Measurements from ENCODE around the gene LRP2BP. TPM values are rescaled to one million over a fixed set of nuclear protein-coding genes. Genes with fewer than 3 reads are reported as not detected.
A peak's percentile ranks its signal among the peaks of the same experiment; 100 is the strongest.

LRP2BP gene
- total and polyA plus RNA-seq, 2 of the 13 experiments (the other 11 are each of a cell fraction or from before 2014, with no cell fraction given): 0.22 to 0.29 TPM

DNA sequence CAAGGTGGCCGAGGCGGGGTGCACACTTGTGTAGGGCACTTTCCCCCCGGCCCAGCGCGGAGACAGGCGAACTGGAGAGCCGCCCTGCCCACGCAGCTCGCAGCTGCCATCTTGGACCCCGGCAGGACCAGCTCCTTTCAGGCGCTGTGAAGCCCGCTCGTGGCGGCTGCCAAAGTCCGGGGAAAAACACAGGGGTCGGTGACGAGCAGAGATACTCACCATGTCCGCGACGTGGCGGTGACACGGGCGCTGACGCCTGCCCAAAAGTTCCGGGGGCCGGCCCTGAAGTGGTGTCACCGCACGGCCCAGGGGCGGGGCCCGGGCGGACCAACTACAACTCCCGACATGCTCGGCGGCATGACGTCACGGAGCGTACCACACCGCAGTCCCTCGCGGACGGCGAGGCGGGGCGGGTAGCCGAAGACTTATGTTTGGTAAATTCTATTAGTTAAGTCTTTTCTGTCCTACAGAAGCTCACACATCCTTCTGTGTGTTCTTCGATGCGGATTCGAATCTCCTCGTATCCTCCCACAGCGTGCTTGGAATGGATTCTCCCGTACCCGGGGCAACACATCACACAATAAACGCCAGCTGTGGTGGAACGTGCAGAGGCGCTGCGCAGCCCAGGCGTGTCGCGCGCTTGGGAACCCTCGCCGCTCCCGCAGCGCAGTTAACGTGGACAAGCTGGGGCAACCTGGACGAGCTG lies 30.1 kb upstream of the LRP2BP start, which contains the start of gene UFSP2 (continued):
- TF ChIP-seq, protein P1, sequence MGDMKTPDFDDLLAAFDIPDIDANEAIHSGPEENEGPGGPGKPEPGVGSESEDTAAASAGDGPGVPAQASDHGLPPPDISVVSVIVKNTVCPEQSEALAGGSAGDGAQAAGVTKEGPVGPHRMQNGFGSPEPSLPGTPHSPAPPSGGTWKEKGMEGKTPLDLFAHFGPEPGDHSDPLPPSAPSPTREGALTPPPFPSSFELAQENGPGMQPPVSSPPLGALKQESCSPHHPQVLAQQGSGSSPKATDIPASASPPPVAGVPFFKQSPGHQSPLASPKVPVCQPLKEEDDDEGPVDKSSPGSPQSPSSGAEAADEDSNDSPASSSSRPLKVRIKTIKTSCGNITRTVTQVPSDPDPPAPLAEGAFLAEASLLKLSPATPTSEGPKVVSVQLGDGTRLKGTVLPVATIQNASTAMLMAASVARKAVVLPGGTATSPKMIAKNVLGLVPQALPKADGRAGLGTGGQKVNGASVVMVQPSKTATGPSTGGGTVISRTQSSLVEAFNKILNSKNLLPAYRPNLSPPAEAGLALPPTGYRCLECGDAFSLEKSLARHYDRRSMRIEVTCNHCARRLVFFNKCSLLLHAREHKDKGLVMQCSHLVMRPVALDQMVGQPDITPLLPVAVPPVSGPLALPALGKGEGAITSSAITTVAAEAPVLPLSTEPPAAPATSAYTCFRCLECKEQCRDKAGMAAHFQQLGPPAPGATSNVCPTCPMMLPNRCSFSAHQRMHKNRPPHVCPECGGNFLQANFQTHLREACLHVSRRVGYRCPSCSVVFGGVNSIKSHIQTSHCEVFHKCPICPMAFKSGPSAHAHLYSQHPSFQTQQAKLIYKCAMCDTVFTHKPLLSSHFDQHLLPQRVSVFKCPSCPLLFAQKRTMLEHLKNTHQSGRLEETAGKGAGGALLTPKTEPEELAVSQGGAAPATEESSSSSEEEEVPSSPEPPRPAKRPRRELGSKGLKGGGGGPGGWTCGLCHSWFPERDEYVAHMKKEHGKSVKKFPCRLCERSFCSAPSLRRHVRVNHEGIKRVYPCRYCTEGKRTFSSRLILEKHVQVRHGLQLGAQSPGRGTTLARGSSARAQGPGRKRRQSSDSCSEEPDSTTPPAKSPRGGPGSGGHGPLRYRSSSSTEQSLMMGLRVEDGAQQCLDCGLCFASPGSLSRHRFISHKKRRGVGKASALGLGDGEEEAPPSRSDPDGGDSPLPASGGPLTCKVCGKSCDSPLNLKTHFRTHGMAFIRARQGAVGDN (CRISPR knock-in tag; IDR thresholded peaks at IDR 0.05): peak; percentile 85
- TF ChIP-seq, protein P2, sequence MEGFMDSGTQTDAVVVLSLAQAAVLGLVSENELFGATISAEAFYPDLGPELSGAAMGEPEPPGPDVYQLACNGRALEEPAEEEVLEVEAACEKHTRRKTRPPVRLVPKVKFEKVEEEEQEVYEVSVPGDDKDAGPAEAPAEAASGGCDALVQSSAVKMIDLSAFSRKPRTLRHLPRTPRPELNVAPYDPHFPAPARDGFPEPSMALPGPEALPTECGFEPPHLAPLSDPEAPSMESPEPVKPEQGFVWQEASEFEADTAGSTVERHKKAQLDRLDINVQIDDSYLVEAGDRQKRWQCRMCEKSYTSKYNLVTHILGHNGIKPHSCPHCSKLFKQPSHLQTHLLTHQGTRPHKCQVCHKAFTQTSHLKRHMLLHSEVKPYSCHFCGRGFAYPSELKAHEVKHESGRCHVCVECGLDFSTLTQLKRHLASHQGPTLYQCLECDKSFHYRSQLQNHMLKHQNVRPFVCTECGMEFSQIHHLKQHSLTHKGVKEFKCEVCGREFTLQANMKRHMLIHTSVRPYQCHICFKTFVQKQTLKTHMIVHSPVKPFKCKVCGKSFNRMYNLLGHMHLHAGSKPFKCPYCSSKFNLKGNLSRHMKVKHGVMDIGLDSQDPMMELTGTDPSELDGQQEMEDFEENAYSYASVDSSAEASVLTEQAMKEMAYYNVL (CRISPR knock-in tag; IDR thresholded peaks at IDR 0.05; ENCODE audit: borderline replicate concordance): peak; percentile 68; the same call in 1 of the 2 replicates
- TF ChIP-seq ZNF558 (CRISPR knock-in tag; IDR thresholded peaks at IDR 0.05; ENCODE audit: borderline replicate concordance): peak; percentile 62; the same call in 1 of the 2 replicates
- TF ChIP-seq, protein P3, sequence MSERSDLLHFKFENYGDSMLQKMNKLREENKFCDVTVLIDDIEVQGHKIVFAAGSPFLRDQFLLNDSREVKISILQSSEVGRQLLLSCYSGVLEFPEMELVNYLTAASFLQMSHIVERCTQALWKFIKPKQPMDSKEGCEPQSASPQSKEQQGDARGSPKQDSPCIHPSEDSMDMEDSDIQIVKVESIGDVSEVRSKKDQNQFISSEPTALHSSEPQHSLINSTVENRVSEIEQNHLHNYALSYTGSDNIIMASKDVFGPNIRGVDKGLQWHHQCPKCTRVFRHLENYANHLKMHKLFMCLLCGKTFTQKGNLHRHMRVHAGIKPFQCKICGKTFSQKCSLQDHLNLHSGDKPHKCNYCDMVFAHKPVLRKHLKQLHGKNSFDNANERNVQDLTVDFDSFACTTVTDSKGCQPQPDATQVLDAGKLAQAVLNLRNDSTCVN (CRISPR knock-in tag; IDR thresholded peaks at IDR 0.05; ENCODE audit: borderline replicate concordance): no peak
- peak; percentile 93 for TF ChIP-seq YY1 (IDR thresholded peaks at IDR 0.05; ENCODE audit: insufficient read depth, insufficient replicate concordance, low read depth, low read length)
- TF ChIP-seq, protein P4, sequence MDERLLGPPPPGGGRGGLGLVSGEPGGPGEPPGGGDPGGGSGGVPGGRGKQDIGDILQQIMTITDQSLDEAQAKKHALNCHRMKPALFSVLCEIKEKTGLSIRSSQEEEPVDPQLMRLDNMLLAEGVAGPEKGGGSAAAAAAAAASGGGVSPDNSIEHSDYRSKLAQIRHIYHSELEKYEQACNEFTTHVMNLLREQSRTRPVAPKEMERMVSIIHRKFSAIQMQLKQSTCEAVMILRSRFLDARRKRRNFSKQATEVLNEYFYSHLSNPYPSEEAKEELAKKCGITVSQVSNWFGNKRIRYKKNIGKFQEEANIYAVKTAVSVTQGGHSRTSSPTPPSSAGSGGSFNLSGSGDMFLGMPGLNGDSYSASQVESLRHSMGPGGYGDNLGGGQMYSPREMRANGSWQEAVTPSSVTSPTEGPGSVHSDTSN (CRISPR knock-in tag; IDR thresholded peaks at IDR 0.05): no peak
- peak; percentile 99 for TF ChIP-seq HNRNPLL (IDR thresholded peaks at IDR 0.05; ENCODE audit: low read depth, low read length, poor library complexity, severe bottlenecking)
- no peak for TF ChIP-seq FOXA1 (IDR thresholded peaks at IDR 0.05)
- TF ChIP-seq FOXA1 (CRISPR knock-in tag; IDR thresholded peaks at IDR 0.05): no peak
- TF ChIP-seq NCOA2 (CRISPR knock-in tag; IDR thresholded peaks at IDR 0.05): 0 out of 2 replicates have a peak, but pooled peaks have one; percentile 10
- TF ChIP-seq SMAD3 (CRISPR knock-in tag; IDR thresholded peaks at IDR 0.05): 0 out of 2 replicates have a peak, but pooled peaks have one; percentile 44
- no peak for TF ChIP-seq SRF (IDR thresholded peaks at IDR 0.05; ENCODE audit: low read depth, low read length)
- no peak for TF ChIP-seq ZSCAN12 (CRISPR knock-in tag; IDR thresholded peaks at IDR 0.05)
- TF ChIP-seq ZFAT (CRISPR knock-in tag; conservative IDR thresholded peaks at IDR 0.05): no peak
- no peak for TF ChIP-seq ZNF746 (CRISPR knock-in tag; IDR thresholded peaks at IDR 0.05)
- TF ChIP-seq ZNF572 (CRISPR knock-in tag; IDR thresholded peaks at IDR 0.05): no peak
- TF ChIP-seq ZNF446 (CRISPR knock-in tag; IDR thresholded peaks at IDR 0.05): 0 out of 2 replicates have a peak, but pooled peaks have one; percentile 64
- peak; percentile 76; the same call in 1 of the 2 replicates for TF ChIP-seq GATAD1 (CRISPR knock-in tag; IDR thresholded peaks at IDR 0.05)
- TF ChIP-seq ZNF329 (CRISPR knock-in tag; IDR thresholded peaks at IDR 0.05; ENCODE audit: low read depth): no peak
- TF ChIP-seq ZNF33A (CRISPR knock-in tag; IDR thresholded peaks at IDR 0.05; ENCODE audit: borderline replicate concordance): peak; percentile 42; the same call in 1 of the 2 replicates

All from HepG2 (cell line).